ENCODE measurements around the gene MBNL1.

Gene MBNL1

GRCh38 chr3:152278756-152279427 lies 10.2 kb downstream of the MBNL1 start:
- DNase-seq: no peak

DNA sequence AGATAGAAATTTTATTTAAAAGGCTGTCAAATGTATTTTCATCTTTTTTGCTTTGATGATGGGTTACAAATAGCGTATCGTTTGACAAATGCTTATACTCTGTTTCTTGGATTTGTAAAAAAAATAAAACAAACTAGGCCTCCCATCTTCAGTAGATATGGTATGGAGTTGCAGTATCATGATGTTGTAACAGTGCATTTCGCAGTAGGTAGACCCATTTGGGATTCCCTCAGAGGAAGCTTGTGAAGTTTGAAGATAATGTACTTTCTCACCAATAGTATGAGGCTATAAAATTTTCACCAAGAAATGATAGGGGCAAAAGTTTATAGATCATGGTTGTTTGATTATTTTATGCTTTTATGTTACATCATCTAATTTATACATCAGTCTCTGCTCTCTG lies 10.8 kb downstream of the MBNL1 start:
- no peak for DNase-seq

GRCh38 chr3:152280539-152280938 lies 11.8 kb downstream of the MBNL1 start:
- no peak for DNase-seq

DNA sequence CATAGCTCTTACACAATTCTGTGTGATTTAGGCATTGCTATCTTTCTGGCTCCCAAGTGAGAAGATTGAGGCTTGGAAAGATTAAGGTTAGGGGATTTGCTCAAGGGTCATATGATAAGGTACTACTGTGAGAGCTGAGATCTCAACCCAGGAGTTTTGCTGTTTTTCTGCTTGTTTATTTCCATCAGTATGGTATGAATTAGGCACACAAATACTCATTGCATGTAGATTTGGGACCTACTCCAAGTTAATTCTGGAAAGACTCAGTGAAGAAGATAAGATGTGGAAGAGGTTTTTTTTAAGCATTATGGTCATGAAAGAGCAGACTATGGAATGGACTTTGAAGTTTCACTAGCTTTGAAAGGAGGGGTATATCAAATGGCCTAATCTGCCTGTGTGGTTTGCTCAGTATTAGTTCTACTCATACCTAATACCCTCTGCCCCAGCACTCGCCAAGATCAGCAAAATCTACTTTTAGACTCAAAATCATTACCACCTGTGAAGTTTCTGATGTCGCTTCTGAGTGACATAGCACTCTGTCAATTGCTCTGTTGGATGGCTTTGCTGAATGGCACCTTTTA lies 12.5 kb downstream of the MBNL1 start:
- DNase-seq: no peak

- no peak for DNase-seq
These were observed 14.1 kb downstream of the MBNL1 start for GRCh38 chr3:152282813-152283212.

DNA sequence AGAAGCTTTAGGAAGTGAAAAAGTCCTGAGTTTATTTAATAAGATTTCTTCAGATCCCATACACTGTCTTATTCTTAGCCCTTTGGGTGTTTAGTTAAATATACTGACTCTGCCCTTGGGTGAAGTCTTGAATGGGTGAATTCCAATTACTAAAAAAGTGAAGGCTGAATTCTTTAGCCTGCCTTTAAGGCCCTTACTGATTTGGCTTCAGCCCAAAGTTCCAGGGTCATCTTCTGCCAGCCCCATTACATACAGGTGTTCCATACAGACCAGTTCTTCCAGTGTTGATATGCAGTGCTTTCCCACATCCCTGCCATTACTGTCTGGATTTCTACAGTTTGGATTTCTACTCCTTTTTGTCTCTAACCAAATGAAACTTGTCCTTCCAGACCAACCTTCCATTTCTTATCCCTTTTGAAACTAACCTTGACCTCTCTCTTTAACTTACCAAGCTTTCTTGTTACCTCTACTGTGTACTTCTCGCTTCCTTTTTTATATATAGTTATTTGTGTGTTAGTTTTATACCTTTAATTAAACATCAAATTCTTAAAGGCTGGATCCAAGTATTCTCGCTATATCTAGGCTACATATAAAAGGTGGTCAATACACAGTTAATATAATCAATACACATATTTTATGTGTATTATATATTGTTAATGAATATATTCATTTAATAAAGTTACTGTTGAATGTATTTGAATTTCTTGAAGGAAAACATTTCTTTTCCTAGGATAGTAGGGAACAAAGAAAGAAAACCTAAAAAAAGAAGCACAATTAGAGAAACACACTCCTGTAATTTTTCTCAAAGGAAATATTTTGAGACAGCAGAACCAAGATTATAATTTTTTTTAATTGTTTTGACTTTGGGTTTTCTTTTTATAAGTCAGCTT lies 15.0 kb downstream of the MBNL1 start:
- DNase-seq: no peak

GRCh38 chr3:152284906-152285305 lies 16.2 kb downstream of the MBNL1 start:
- DNase-seq: no peak

DNA sequence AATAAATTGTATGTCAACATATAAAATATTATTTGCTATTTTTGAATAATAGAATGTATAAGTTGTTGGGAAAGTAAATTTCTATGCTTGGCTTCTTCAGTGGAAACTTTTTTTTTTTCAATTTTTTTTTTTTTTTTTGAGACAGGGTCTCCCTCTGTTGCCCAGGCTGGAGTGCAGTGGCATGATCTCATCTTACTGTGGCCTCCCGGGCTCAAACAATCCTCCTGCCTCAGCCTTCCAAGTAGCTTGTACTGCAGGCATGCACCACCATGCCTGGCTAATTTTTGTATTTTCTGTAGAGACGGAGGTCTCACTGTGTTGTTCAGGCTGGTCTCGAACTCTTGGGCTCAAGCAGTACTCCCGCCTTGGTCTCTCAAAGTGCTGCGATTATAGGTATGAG lies 16.8 kb downstream of the MBNL1 start:
- no peak for DNase-seq

DNA sequence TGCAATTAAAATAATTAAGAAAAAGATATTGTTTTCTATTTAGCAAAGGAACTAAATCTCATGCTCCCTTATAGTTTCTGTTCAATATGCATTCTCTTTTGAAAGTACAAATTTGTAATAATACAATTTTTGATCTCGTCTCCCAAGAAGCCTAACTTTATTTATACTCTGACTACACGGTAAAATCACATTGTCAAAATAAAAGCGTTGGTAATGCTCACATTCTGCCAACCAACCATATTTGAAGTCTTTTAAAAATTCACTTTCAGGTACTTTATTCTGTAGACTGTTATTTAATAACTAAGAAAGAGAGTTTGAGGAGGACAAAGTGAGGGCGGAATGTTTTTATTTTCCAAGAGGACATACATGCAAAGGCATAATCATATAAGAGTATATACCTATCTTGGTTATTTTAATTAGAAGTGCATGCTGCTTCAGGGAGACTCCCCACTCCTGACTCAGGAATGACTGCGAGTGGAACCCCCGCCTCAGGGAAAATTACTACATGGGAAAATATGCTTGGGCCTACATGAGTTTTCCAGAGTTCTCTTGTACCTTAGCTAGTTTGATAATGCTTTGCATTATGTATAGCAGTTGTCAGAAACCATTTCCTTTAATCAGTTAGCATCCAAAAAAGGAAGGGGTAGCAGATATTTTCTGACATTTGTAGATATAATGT lies 19.3 kb downstream of the MBNL1 start:
- no peak for DNase-seq

GRCh38 chr3:152288681-152289080 lies 20.0 kb downstream of the MBNL1 start:
- DNase-seq: no peak

DNA sequence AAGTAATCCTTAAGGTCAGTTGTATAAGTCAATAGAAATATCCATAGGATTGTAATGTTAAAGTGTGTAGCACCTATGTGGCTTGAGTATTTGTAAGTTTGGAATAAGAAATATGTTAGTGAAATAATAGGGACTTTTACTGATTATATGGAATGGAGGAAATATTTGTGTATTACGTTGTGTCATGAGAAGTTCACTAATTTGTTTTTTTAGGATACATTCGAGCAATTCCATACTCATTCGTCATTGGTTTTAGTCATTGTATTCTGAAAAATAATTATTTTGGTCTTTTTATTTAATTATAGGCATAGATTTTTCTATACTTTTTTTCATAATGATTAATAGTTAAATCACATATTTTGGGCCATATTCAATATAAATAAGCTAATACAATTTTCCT lies 21.0 kb downstream of the MBNL1 start:
- no peak for DNase-seq

DNA sequence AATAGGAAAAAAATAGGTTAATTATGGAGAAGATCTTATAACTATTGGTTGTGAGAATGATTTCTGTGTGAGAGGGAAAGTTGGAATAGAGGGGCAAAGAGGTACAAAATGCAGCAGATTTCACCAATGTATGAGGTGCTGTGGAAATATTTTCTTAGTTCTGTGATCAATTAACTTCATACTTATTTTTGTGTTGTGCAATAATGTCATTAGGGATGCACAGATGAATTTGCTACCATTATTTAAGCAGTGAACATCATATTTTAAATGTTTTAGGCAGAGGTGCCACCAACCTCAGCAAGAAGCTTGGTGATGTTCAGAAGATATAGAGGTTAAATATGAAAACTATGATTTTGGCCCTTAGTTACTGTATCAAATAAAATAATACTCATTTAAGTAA lies 21.6 kb downstream of the MBNL1 start:
- no peak for DNase-seq

DNA sequence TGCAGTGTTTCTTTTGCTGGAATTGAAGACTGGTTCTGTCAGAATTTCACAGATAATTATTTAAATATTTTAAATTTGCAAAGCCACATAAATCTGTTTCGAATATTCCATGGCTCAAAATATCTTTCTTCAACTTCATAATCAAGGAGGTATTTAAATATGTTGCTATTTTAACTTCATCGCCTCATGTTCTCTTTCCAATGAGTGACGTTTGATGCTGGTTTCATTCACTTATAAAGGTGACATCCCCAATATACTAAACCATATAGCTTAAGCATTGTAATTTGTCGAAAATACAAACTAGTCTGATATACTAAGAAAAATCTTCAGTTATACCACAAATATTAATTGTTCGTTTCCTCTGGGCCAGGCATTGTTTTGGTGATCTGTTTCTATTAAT lies 22.5 kb downstream of the MBNL1 start:
- DNase-seq: no peak

GRCh38 chr3:152291649-152292066 lies 22.9 kb downstream of the MBNL1 start:
- DNase-seq: no peak

DNA sequence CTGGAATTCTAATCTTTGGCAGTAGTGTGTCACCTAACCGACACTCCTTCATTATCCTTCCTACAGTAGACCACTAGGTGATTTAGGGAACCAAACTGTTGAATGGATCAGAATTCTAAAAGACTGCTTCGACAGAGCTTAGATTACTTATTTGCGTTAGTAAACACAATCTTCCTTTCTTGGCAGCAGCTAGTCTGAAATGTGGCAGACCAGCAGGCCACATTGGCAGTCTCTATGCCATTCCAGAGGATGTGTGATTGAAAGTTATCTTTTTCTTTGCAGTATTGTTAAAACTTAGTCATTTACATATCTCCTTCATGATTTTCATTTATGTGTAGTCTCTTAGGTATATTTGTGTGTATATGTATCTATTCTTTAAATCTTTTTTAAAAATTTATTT lies 23.6 kb downstream of the MBNL1 start:
- no peak for DNase-seq

GRCh38 chr3:152293347-152294006 lies 24.7 kb downstream of the MBNL1 start:
- no peak for DNase-seq

DNA sequence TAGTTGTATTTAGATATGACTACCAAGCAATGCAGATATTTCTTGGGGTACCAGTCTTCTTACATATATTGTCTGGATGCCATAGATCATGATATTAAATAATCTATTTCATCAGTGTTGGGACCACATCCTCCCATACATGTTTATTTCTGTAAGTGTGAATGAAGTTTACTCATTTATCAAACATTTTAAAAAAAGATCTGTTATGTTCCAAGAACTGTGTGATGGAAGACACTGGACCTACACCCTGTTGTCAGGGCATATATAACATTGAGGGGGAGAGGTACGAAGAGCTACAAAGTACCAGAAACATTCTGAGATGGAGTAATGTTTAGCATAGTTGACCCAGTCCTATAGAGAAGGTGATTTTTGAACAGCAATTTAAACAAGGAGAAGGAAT lies 26.6 kb downstream of the MBNL1 start:
- no peak for DNase-seq

- no peak for DNase-seq
These were observed 27.1 kb downstream of the MBNL1 start for GRCh38 chr3:152295806-152296205.

GRCh38 chr3:152296382-152296781 lies 27.7 kb downstream of the MBNL1 start:
- no peak for DNase-seq

DNA sequence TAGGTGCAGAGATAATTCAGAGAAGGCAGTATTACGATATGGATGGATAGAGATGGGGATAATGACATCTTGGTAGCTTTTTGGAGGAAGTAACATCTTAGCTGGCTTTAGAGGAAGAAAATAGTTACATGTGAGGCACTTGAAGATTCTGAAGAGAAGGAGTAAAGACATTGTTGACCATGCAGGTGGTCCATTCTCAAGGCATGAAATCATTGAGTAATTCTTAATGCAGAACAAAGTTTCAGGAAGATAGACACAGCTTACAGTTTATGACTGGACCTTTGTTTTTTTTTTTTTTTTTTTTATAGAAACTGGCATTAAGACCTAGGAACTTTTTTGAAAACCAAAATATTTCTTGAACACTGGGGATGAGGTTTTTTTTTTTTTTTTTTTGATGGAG lies 28.2 kb downstream of the MBNL1 start:
- DNase-seq: no peak

- no peak for DNase-seq
These were observed 29.9 kb downstream of the MBNL1 start for GRCh38 chr3:152298393-152299248.

All from NCI-H345 (cell line).